CD4-positive, alpha-beta T cell (primary cell): ENCODE results near the gene DUSP10. TPM values are rescaled to one million over a fixed set of nuclear protein-coding genes. Genes with fewer than 3 reads are reported as not detected.

Source experiments
- ATAC-seq: fragments of 200-7000 bp; cut with Tn5 transposase; one replicate; pipeline ENCODE4 v1.10.0; 2022; ENCODE audit warnings: mild to moderate bottlenecking; ENCODE audit not compliant: poor library complexity
- CTCF ChIA-PET: fragments of 350-600 bp; sonication (Branson Sonifier 250); formaldehyde crosslinking; loops from one replicate; lab custom pipeline; 2021; ENCODE audit warnings: antibody characterized with exemption, inconsistent platforms; lab: Charles Lee
- POLR2A ChIA-PET: fragments of 350-600 bp; sonication (Branson Sonifier 250); formaldehyde crosslinking; loops from one replicate; lab custom pipeline; 2021; ENCODE audit warnings: antibody characterized with exemption, inconsistent platforms; lab: Charles Lee
- DNase-seq, 14 experiments: peaks; one replicate each; pipeline ENCODE4 v3.0.0-alpha.2; 2013 to 2020; ENCODE audit warnings: mixed read lengths in 2 of 14
- H3K27ac ChIP-seq, 2 donors: one replicate each; pipeline versions ENCODE4 v1.5.1 to v1.7.0; 2013; ENCODE audit warnings: low read length in 2 of 2, low read depth in 1 of 2, mild to moderate bottlenecking in 1 of 2
- H3K27me3 ChIP-seq, 2 experiments: 1 replicate in 1 of 2; 2 replicates in 1 of 2; pipeline versions ENCODE4 v1.6.1 to v1.7.0; 2013; ENCODE audit warnings: low read length in 2 of 2, control low read depth in 1 of 2, mild to moderate bottlenecking in 1 of 2, moderate library complexity in 1 of 2; ENCODE audit not compliant: insufficient read depth in 2 of 2, control insufficient read depth in 1 of 2
- H3K36me3 ChIP-seq: one replicate; pipeline ENCODE4 v1.6.1; 2013; ENCODE audit warnings: low read length, control low read depth; ENCODE audit not compliant: insufficient read depth
- H3K4me1 ChIP-seq: one replicate; pipeline ENCODE4 v1.6.1; 2013; ENCODE audit warnings: low read length, control low read depth; ENCODE audit not compliant: insufficient read depth
- H3K4me3 ChIP-seq: one replicate; pipeline ENCODE4 v1.5.1; 2013; ENCODE audit warnings: mild to moderate bottlenecking, low read length, moderate library complexity
- H3K9me3 ChIP-seq, 2 experiments: 1 replicate in 1 of 2; 2 replicates in 1 of 2; pipeline versions ENCODE4 v1.6.1 to v1.7.0; 2013; ENCODE audit warnings: low read length in 2 of 2, mild to moderate bottlenecking in 2 of 2, control low read depth in 1 of 2, moderate library complexity in 1 of 2; ENCODE audit not compliant: control insufficient read depth in 1 of 2, insufficient read depth in 1 of 2
- H3K27ac Mint-ChIP-seq: one replicate; pipeline ENCODE4 v1.8.0; 2020; ENCODE audit warnings: mixed read lengths
- H3K27me3 Mint-ChIP-seq: one replicate; pipeline ENCODE4 v1.8.0; 2021; ENCODE audit warnings: mixed read lengths
- H3K36me3 Mint-ChIP-seq: one replicate; pipeline ENCODE4 v1.8.0; 2021; ENCODE audit warnings: low read depth, mixed read lengths
- H3K4me1 Mint-ChIP-seq: one replicate; pipeline ENCODE4 v1.8.0; 2021; ENCODE audit warnings: low read depth, mixed read lengths
- H3K4me3 Mint-ChIP-seq: one replicate; pipeline ENCODE4 v1.8.0; 2020; ENCODE audit warnings: mild to moderate bottlenecking, mixed read lengths
- H3K9me3 Mint-ChIP-seq: one replicate; pipeline ENCODE4 v1.8.0; 2020; ENCODE audit warnings: mixed read lengths
- intact Hi-C, 2 experiments: fragments of 100-400 bp; cut with DNase I in 1 of 2; cut with micrococcal nuclease in 1 of 2; formaldehyde crosslinking; loops; one replicate each; pipeline versions ENCODE4 v1.15.1 to v1.9.0; 2023 to 2025; cut with DNase I, micrococcal nuclease
- total RNA-seq, 174 experiments: library from RNA in 2 of 174; stranded (reverse) in 2 of 174; gene quantifications; one replicate each; pipeline ENCODE4 v1.2.3 and lab custom pipeline; 2021 to 2026
- TF ChIP-seq, protein P1 (sequence below): fragments of 200-600 bp; IDR thresholded peaks from one replicate; pipeline ENCODE4 v1.8.0; 2022; ENCODE audit warnings: antibody characterized with exemption, mild to moderate bottlenecking

The DUSP10 gene
- total RNA-seq, 2 experiments from 2014 or later = 66.9 to 70.9 TPM

- POLR2A ChIA-PET = no interaction called here
Measured at GRCh38 chr1:221719987-221720386, 21.9 kb downstream of the DUSP10 start.

DNA sequence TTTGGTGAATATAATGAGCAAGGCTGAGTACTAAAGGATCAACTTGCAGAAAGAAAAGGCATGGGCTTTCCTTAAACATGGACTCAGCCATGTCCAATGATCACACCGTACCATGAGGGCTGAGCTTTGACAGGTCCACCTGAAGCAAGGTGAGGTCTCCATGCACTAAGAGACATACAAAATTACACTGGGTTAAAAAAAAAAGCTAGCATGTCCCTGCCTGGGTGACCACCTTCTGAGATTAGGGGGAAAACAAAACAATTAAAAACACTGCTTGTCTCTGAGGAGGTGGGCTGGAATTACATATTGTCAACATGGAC, 22.7 kb downstream of the DUSP10 start:
- TF ChIP-seq, protein P1, sequence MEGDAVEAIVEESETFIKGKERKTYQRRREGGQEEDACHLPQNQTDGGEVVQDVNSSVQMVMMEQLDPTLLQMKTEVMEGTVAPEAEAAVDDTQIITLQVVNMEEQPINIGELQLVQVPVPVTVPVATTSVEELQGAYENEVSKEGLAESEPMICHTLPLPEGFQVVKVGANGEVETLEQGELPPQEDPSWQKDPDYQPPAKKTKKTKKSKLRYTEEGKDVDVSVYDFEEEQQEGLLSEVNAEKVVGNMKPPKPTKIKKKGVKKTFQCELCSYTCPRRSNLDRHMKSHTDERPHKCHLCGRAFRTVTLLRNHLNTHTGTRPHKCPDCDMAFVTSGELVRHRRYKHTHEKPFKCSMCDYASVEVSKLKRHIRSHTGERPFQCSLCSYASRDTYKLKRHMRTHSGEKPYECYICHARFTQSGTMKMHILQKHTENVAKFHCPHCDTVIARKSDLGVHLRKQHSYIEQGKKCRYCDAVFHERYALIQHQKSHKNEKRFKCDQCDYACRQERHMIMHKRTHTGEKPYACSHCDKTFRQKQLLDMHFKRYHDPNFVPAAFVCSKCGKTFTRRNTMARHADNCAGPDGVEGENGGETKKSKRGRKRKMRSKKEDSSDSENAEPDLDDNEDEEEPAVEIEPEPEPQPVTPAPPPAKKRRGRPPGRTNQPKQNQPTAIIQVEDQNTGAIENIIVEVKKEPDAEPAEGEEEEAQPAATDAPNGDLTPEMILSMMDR = no peak

More at GRCh38 chr1:221719987-221720386, 21.9 kb downstream of the DUSP10 start:
- Histone ChIP-seq H3K9me3 (peaks cover 0 to 9% of the 10 kb centered on the region in 2 experiments), H3K4me3 (no peak overlapping the region), H3K27me3 (no peaks in the 10 kb centered on the region), H3K36me3 (no peaks in the 10 kb centered on the region), H3K4me1 (peaks cover 8% of the 10 kb centered on the region), H3K27ac (no peak overlapping the region)
- peaks cover 23% of the 10 kb centered on the region for H3K36me3 Mint-ChIP-seq
- ATAC-seq (no peak), DNase-seq (no peak)
- peaks cover 27% of the 10 kb centered on the region for H3K4me1 Mint-ChIP-seq
- no peaks in the 10 kb centered on the region for H3K27me3 Mint-ChIP-seq
- no peak overlapping the region for H3K27ac Mint-ChIP-seq
- intact Hi-C loops = no loop called here
- CTCF ChIA-PET = no interaction called here
- no peak overlapping the region for H3K4me3 Mint-ChIP-seq
- peaks cover 4% of the 10 kb centered on the region for H3K9me3 Mint-ChIP-seq
- TF ChIP-seq, protein P1 = no peak

GRCh38 chr1:221718381-221719277, 23.3 kb downstream of the DUSP10 start:
- POLR2A ChIA-PET = interaction anchor here (2.7 kb wide), 1 partner anchor 23 kb away, joined by 19 read pairs; the partner anchor contains the start of gene DUSP10
- Histone ChIP-seq H3K36me3 (no peaks in the 10 kb centered on the region), H3K4me1 (peaks cover 11% of the 10 kb centered on the region), H3K4me3 (no peak overlapping the region), H3K9me3 (peaks cover 0 to 4% of the 10 kb centered on the region in 2 experiments), H3K27ac (no peak overlapping the region), H3K27me3 (no peaks in the 10 kb centered on the region)
- no peak for DNase-seq
- Mint-ChIP-seq H3K36me3 (peaks cover 18% of the 10 kb centered on the region), H3K9me3 (no peaks in the 10 kb centered on the region), H3K4me3 (no peak overlapping the region), H3K27me3 (no peaks in the 10 kb centered on the region), H3K4me1 (peaks cover 36% of the 10 kb centered on the region), H3K27ac (no peak overlapping the region)
- no peak for ATAC-seq
- CTCF ChIA-PET = interaction anchor here (1.2 kb wide), 1 partner anchor 15 kb away, joined by 3 read pairs; no protein-coding TSS in a partner anchor
- intact Hi-C loops = no loop called here
- TF ChIP-seq, protein P1 = no peak

More for the DNA sequence above, 22.7 kb downstream of the DUSP10 start:
- ChIA-PET POLR2A (interaction anchor here (2.7 kb wide), 1 partner anchor 22 kb away, joined by 19 read pairs; the partner anchor contains the start of gene DUSP10), CTCF (interaction anchor here (1.2 kb wide), 1 partner anchor 14 kb away, joined by 3 read pairs; no protein-coding TSS in a partner anchor)
- ATAC-seq (no peak), DNase-seq (no peak)
- no peak overlapping the region for H3K4me3 Mint-ChIP-seq
- no peak overlapping the region for H3K27ac Mint-ChIP-seq
- no peak overlapping the region for H3K4me3 ChIP-seq
- no peaks in the 10 kb centered on the region for H3K36me3 ChIP-seq
- H3K9me3 Mint-ChIP-seq = peaks cover 4% of the 10 kb centered on the region
- H3K36me3 Mint-ChIP-seq = peaks cover 23% of the 10 kb centered on the region
- intact Hi-C loops = no loop called here
- H3K9me3 ChIP-seq = peaks cover 0 to 9% of the 10 kb centered on the region in 2 experiments
- H3K4me1 Mint-ChIP-seq = peaks cover 30% of the 10 kb centered on the region
- H3K27me3 Mint-ChIP-seq = no peaks in the 10 kb centered on the region
- no peak overlapping the region for H3K27ac ChIP-seq
- H3K4me1 ChIP-seq = peaks cover 9% of the 10 kb centered on the region
- H3K27me3 ChIP-seq = no peaks in the 10 kb centered on the region
